Esophagus squamous epithelium (tissue), 5 donors: ENCODE measurements around the gene SIGLEC12. TPM values are rescaled to one million over a fixed set of nuclear protein-coding genes. Genes with fewer than 3 reads are reported as not detected.

Source experiments
- DNase-seq: peaks from one replicate; lab custom pipeline; 2025; lab: John Stamatoyannopoulos, UW
- H3K27ac ChIP-seq, 4 donors: fragments of 200-600 bp; sonication (generic); one replicate each; pipeline ENCODE4 v1.5.1; 2016 to 2019; ENCODE audit warnings: mild to moderate bottlenecking in 1 of 4
- H3K27me3 ChIP-seq, 4 donors: fragments of 200-600 bp; sonication (generic); 1 replicate in 3 of 4; 2 replicates in 1 of 4; pipeline versions ENCODE4 v1.5.1 to v1.6.0; 2017 to 2021; ENCODE audit warnings: antibody characterized with exemption in 1 of 4
- H3K36me3 ChIP-seq, 3 donors: fragments of 200-600 bp; sonication (generic); one replicate each; pipeline ENCODE4 v1.5.1; 2016 to 2019
- H3K4me1 ChIP-seq, 3 donors: fragments of 200-600 bp; sonication (generic); one replicate each; pipeline ENCODE4 v1.5.1; 2017 to 2019
- H3K4me3 ChIP-seq, 4 donors: fragments of 200-600 bp; sonication (generic); 1 replicate in 3 of 4; 2 replicates in 1 of 4; pipeline ENCODE4 v1.5.1; 2016 to 2019; ENCODE audit warnings: mild to moderate bottlenecking in 2 of 4, moderate library complexity in 1 of 4
- H3K9me3 ChIP-seq, 3 donors: fragments of 200-600 bp; sonication (generic); one replicate each; pipeline ENCODE4 v1.5.1; 2016 to 2019
- CTCF ChIP-seq, 6 experiments: fragments of 450-650 bp in 4 of 6; fragments of 200-600 bp in 2 of 6; sonication (generic) in 2 of 6; IDR thresholded peaks; one replicate each; pipeline ENCODE4 v1.5.1; 2016 to 2019; ENCODE audit warnings: antibody characterized with exemption in 6 of 6, mild to moderate bottlenecking in 4 of 6, moderate library complexity in 4 of 6
- POLR2A ChIP-seq, 4 donors: fragments of 450-650 bp; IDR thresholded peaks; one replicate each; pipeline ENCODE4 v1.6.1; 2017; ENCODE audit warnings: antibody characterized with exemption in 4 of 4, mild to moderate bottlenecking in 4 of 4, moderate library complexity in 3 of 4
- WGBS, 2 donors: methylation state at CpG; one replicate each; pipeline ENCODE4 v1.1.5; 2018; 5-methylcytosine and 5-hydroxymethylcytosine counted together
- intact Hi-C: fragments of 100-400 bp; cut with DNase I; formaldehyde crosslinking; loops from one replicate; pipeline ENCODE4 v1.15.0; 2022
- total RNA-seq, 4 donors: library from RNA; depleted of rRNA; stranded (reverse); fragments of >200 nt; gene quantifications; one replicate each; pipeline ENCODE4 v1.1.0, GENCODE V29; 2016
- donor health status: DM: yes; HTN: yes; CAD: no.

Gene SIGLEC12
- total RNA-seq, 4 donors from 2014 or later: 0.22 to 0.91 TPM; not detected in 2

GRCh38 chr19:51513968-51514367 lies 12.4 kb upstream of the SIGLEC12 start:
- TF ChIP-seq CTCF (IDR thresholded peaks at IDR 0.05): no peak
- TF ChIP-seq POLR2A (IDR thresholded peaks at IDR 0.05): no peak
- Histone ChIP-seq H3K27me3 (peaks cover 0 to 37% (median 0%) of the 10 kb centered on the region in 4 donors), H3K36me3 (no peaks in the 10 kb centered on the region), H3K4me3 (no peak overlapping the region), H3K27ac (no peak overlapping the region), H3K9me3 (peaks cover 0 to 6% (median 0%) of the 10 kb centered on the region in 3 donors), H3K4me1 (no peaks in the 10 kb centered on the region)
- WGBS, 2 donors: 33 to 38% methylated on average over 2 of the region's 2 CpGs
- no peak for DNase-seq
- intact Hi-C loops: no loop called here

GRCh38 chr19:51511353-51511752 lies 9.8 kb upstream of the SIGLEC12 start:
- Histone ChIP-seq H3K27ac (no peak overlapping the region), H3K4me3 (no peak overlapping the region), H3K9me3 (no peaks in the 10 kb centered on the region), H3K36me3 (no peaks in the 10 kb centered on the region), H3K27me3 (peaks cover 0 to 36% (median 0%) of the 10 kb centered on the region in 4 donors), H3K4me1 (no peaks in the 10 kb centered on the region)
- TF ChIP-seq CTCF (IDR thresholded peaks at IDR 0.05): no peak
- no peak for TF ChIP-seq POLR2A (IDR thresholded peaks at IDR 0.05)
- intact Hi-C loops: no loop called here
- DNase-seq: no peak
- WGBS, 2 donors: 7 to 9% methylated on average over 6 of the region's 6 CpGs

GRCh38 chr19:51509823-51510660 lies 8.4 kb upstream of the SIGLEC12 start:
- no peak overlapping the region for H3K27ac ChIP-seq
- WGBS, 2 donors: 36 to 39% methylated on average over 4 to 7 of the region's 7 CpGs
- no peaks in the 10 kb centered on the region for H3K4me1 ChIP-seq
- no peaks in the 10 kb centered on the region for H3K36me3 ChIP-seq
- DNase-seq: no peak
- peaks cover 0 to 36% (median 0%) of the 10 kb centered on the region in 4 donors for H3K27me3 ChIP-seq
- TF ChIP-seq CTCF (IDR thresholded peaks at IDR 0.05): no peak
- no peak for TF ChIP-seq POLR2A (IDR thresholded peaks at IDR 0.05)
- intact Hi-C loops: no loop called here
- no peaks in the 10 kb centered on the region for H3K9me3 ChIP-seq
- no peak overlapping the region for H3K4me3 ChIP-seq

- no peaks in the 10 kb centered on the region for H3K9me3 ChIP-seq
- H3K4me1 ChIP-seq: no peaks in the 10 kb centered on the region
- no peak overlapping the region for H3K27ac ChIP-seq
- 33 to 41% methylated on average over 2 to 3 of the region's 3 CpGs for WGBS, 2 donors
- no peak overlapping the region for H3K4me3 ChIP-seq
- no peaks in the 10 kb centered on the region for H3K36me3 ChIP-seq
- intact Hi-C loops: no loop called here
- TF ChIP-seq POLR2A (IDR thresholded peaks at IDR 0.05): no peak
- no peak for TF ChIP-seq CTCF (IDR thresholded peaks at IDR 0.05)
- DNase-seq: no peak
- peaks cover 0 to 31% (median 0%) of the 10 kb centered on the region in 4 donors for H3K27me3 ChIP-seq
Measured at GRCh38 chr19:51508059-51508733, 6.6 kb upstream of the SIGLEC12 start.

- H3K27ac ChIP-seq: no peak overlapping the region
- no peak overlapping the region for H3K4me3 ChIP-seq
- no peak for DNase-seq
- intact Hi-C loops: no loop called here
- H3K9me3 ChIP-seq: no peaks in the 10 kb centered on the region
- TF ChIP-seq POLR2A (IDR thresholded peaks at IDR 0.05) (no peak), CTCF (IDR thresholded peaks at IDR 0.05) (no peak)
- no peaks in the 10 kb centered on the region for H3K36me3 ChIP-seq
- no peaks in the 10 kb centered on the region for H3K4me1 ChIP-seq
- WGBS, 2 donors: 49 to 68% methylated on average over 4 to 5 of the region's 6 CpGs
- peaks cover 0 to 25% (median 0%) of the 10 kb centered on the region in 4 donors for H3K27me3 ChIP-seq
Measured at GRCh38 chr19:51507640-51508058, 6.0 kb upstream of the SIGLEC12 start.
